PC-9 (cell line): ENCODE data around the gene CWC22.

ENCODE experiments used
- EZH2 ChIP-seq: fragments of 200-600 bp; sonication (generic); IDR thresholded peaks from 2 replicates; pipeline ENCODE4 v1.8.0; 2017; ENCODE audit warnings: antibody characterized with exemption, low read depth
- TF ChIP-seq, protein P1 (sequence below): fragments of 200-600 bp; sonication (generic); conservative IDR thresholded peaks from 2 replicates; pipeline ENCODE4 v1.6.1; 2017; ENCODE audit warnings: mixed run types, antibody characterized with exemption, mild to moderate bottlenecking, moderate library complexity

- TF ChIP-seq, protein P1, sequence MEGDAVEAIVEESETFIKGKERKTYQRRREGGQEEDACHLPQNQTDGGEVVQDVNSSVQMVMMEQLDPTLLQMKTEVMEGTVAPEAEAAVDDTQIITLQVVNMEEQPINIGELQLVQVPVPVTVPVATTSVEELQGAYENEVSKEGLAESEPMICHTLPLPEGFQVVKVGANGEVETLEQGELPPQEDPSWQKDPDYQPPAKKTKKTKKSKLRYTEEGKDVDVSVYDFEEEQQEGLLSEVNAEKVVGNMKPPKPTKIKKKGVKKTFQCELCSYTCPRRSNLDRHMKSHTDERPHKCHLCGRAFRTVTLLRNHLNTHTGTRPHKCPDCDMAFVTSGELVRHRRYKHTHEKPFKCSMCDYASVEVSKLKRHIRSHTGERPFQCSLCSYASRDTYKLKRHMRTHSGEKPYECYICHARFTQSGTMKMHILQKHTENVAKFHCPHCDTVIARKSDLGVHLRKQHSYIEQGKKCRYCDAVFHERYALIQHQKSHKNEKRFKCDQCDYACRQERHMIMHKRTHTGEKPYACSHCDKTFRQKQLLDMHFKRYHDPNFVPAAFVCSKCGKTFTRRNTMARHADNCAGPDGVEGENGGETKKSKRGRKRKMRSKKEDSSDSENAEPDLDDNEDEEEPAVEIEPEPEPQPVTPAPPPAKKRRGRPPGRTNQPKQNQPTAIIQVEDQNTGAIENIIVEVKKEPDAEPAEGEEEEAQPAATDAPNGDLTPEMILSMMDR: no peak
- TF ChIP-seq EZH2: no peak
These were observed 10.7 kb upstream of the CWC22 start for GRCh38 chr2:180017784-180018183.
